T-helper 17 cell (primary cell): Measurements from ENCODE around the gene STK32B. TPM values are rescaled to one million over a fixed set of nuclear protein-coding genes. Genes with fewer than 3 reads are reported as not detected.

ENCODE experiments used
- ATAC-seq: fragments of 150-1000 bp; cut with Tn5 transposase; 2 replicates; pipeline ENCODE4 v1.10.0; 2021; ENCODE audit warnings: mild to moderate bottlenecking, moderate library complexity
- DNase-seq, 3 donors: peaks; one replicate each; pipeline versions ENCODE4 v3.0.0 to v3.0.0-alpha.2; 2020 to 2021
- H3K9me3 ChIP-seq: one replicate; pipeline ENCODE4 v1.7.0; 2013; ENCODE audit warnings: low read length, mild to moderate bottlenecking; ENCODE audit not compliant: control insufficient read depth, poor library complexity, severe bottlenecking
- H3K27ac Mint-ChIP-seq: one replicate; pipeline ENCODE4 v1.8.0; 2022; ENCODE audit warnings: mild to moderate bottlenecking, moderate library complexity, mixed read lengths
- H3K27me3 Mint-ChIP-seq: one replicate; pipeline ENCODE4 v1.8.0; 2022; ENCODE audit warnings: mixed read lengths
- H3K36me3 Mint-ChIP-seq: one replicate; pipeline ENCODE4 v1.8.0; 2022; ENCODE audit warnings: low read depth, mixed read lengths
- H3K4me1 Mint-ChIP-seq: one replicate; pipeline ENCODE4 v1.8.0; 2022; ENCODE audit warnings: mild to moderate bottlenecking, mixed read lengths
- H3K4me3 Mint-ChIP-seq: one replicate; pipeline ENCODE4 v1.8.0; 2022; ENCODE audit warnings: mild to moderate bottlenecking, moderate library complexity, mixed read lengths
- total RNA-seq, 4 donors: library from RNA in 2 of 4; stranded (reverse) in 2 of 4; gene quantifications; one replicate each; pipeline ENCODE4 v1.2.3 and lab custom pipeline; 2022 to 2026

STK32B gene
- total RNA-seq, 2 donors from 2014 or later, result 0.12 TPM; not detected in 1

DNA sequence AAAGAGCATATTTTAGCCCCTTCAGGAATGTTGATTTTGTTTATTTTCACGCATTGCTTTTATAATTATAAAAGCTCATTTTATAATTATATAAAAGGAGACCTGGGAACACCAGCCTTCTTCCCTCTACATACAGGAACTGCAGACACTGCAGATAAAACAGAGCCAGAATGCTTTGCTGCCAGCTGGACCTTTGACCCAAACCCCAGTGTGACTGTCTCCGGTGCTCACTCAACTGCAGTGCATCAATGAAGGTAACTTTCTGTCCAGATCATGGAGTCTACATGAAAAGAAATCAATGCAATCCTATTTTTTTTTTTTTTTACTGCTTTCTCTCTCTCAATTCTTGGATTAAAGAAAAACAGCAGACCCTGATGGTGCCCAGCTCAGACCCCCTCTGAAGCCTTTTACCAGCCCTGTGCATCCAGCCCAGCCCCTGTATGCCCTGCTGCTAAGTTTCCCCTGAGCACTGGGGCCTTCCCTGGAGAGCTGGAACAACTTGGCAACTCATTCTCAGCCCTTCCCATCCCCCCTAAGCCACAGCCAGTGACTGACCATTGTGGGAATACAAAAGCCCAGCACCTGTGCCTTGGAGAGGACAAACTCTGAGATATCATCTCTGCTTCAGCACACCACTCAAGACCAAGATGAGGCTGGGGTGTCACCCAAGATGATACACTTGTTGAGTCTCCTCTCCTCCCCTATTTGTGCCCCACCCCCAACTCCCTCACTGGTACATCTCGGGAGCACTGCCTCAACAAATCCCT is 475.0 kb downstream of the STK32B start:
- no peaks in the 10 kb centered on the region for H3K4me1 Mint-ChIP-seq
- no peaks in the 10 kb centered on the region for H3K27me3 Mint-ChIP-seq
- ATAC-seq (no peak), DNase-seq (no peak)
- H3K36me3 Mint-ChIP-seq, result no peaks in the 10 kb centered on the region
- H3K4me3 Mint-ChIP-seq, result no peak overlapping the region
- H3K9me3 ChIP-seq, result no peaks in the 10 kb centered on the region
- H3K27ac Mint-ChIP-seq, result no peak overlapping the region

DNA sequence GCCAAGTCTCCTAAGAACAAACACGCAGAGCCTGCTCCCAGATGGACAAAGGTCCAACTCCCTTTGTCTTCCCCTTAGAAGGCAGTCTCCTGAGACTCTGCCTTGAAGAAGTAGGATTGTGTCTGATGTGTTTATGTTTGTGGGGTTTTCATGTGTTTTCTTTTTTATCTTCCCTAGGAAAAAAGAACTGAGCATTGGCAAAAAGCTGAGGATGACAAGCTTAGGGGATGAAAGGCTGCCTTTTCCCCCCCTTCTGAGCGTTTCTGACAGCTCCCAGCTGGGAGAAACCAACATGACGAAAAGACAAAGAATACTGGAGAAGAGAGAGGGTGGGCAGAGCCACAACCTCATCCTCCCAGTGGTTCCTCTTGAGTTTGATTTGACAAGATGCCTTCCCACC is 475.9 kb downstream of the STK32B start:
- ATAC-seq (no peak), DNase-seq (no peak)
- no peaks in the 10 kb centered on the region for H3K9me3 ChIP-seq
- no peaks in the 10 kb centered on the region for H3K27me3 Mint-ChIP-seq
- H3K36me3 Mint-ChIP-seq, result no peaks in the 10 kb centered on the region
- H3K4me1 Mint-ChIP-seq, result no peaks in the 10 kb centered on the region
- H3K27ac Mint-ChIP-seq, result no peak overlapping the region
- H3K4me3 Mint-ChIP-seq, result no peak overlapping the region

GRCh38 chr4:5528031-5528436 is 476.8 kb downstream of the STK32B start:
- DNase-seq (no peak), ATAC-seq (no peak)
- H3K4me3 Mint-ChIP-seq, result no peak overlapping the region
- H3K36me3 Mint-ChIP-seq, result no peaks in the 10 kb centered on the region
- no peaks in the 10 kb centered on the region for H3K27me3 Mint-ChIP-seq
- H3K4me1 Mint-ChIP-seq, result no peaks in the 10 kb centered on the region
- H3K9me3 ChIP-seq, result no peaks in the 10 kb centered on the region
- H3K27ac Mint-ChIP-seq, result no peak overlapping the region

- ATAC-seq, result no peak
- Mint-ChIP-seq H3K27ac (no peak overlapping the region), H3K27me3 (no peaks in the 10 kb centered on the region), H3K4me1 (no peaks in the 10 kb centered on the region), H3K36me3 (peaks cover 2% of the 10 kb centered on the region), H3K4me3 (no peak overlapping the region)
- DNase-seq, result no peak
- H3K9me3 ChIP-seq, result no peaks in the 10 kb centered on the region
Measured at GRCh38 chr4:5532100-5532499, 480.8 kb downstream of the STK32B start.

GRCh38 chr4:5539584-5539983 is 488.3 kb downstream of the STK32B start:
- Mint-ChIP-seq H3K27ac (no peak overlapping the region), H3K27me3 (no peaks in the 10 kb centered on the region), H3K36me3 (peaks cover 2% of the 10 kb centered on the region), H3K4me3 (no peak overlapping the region), H3K4me1 (no peaks in the 10 kb centered on the region)
- ATAC-seq (no peak), DNase-seq (no peak)
- H3K9me3 ChIP-seq, result no peaks in the 10 kb centered on the region

- no peaks in the 10 kb centered on the region for H3K9me3 ChIP-seq
- H3K36me3 Mint-ChIP-seq, result peaks cover 2% of the 10 kb centered on the region
- H3K4me1 Mint-ChIP-seq, result no peaks in the 10 kb centered on the region
- ATAC-seq (no peak), DNase-seq (no peak)
- H3K4me3 Mint-ChIP-seq, result no peak overlapping the region
- no peak overlapping the region for H3K27ac Mint-ChIP-seq
- H3K27me3 Mint-ChIP-seq, result no peaks in the 10 kb centered on the region
Measured at GRCh38 chr4:5541169-5541568, 489.9 kb downstream of the STK32B start.

DNA sequence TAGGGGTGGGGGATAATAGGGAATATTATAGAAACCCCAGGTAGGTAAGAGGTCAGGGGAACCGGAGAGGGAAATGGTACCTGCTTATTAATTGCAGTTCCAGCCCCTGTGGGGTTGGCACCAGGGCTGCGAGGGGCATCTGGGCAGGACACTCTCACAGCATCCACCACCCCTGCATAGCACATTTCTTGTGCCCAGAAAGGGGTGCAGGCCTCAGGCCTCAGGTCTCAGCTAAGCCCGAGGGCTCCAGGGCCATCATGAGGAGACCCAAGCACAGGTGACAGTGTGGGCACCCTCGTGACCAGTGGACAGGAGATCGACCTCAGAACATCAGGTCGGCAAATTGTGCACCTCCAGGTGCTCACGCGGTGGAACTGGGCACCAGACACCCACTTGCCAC is 492.4 kb downstream of the STK32B start:
- H3K27ac Mint-ChIP-seq, result no peak overlapping the region
- H3K27me3 Mint-ChIP-seq, result no peaks in the 10 kb centered on the region
- H3K9me3 ChIP-seq, result no peaks in the 10 kb centered on the region
- DNase-seq (no peak), ATAC-seq (no peak)
- no peaks in the 10 kb centered on the region for H3K4me1 Mint-ChIP-seq
- no peak overlapping the region for H3K4me3 Mint-ChIP-seq
- peaks cover 2% of the 10 kb centered on the region for H3K36me3 Mint-ChIP-seq

DNA sequence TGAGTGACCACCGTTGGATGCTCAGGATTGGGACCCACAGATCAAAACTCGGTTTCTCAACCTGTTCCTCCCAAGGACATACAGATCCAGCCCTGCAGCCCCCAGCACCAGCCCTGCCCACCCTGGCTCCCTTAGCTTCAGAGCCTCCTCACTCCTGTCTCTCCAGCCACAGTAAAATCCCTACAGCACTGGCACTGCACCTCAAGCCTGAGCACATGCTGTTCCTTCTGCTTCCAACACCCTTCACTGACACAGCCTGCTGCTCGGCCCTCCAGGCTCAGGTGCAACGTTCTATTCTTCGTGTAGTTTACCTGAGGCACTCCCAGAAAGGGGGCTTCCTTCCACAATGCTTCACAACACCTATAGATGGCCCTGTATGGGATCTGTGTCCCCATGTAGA is 493.5 kb downstream of the STK32B start:
- no peak overlapping the region for H3K27ac Mint-ChIP-seq
- no peak overlapping the region for H3K4me3 Mint-ChIP-seq
- H3K27me3 Mint-ChIP-seq, result no peaks in the 10 kb centered on the region

GRCh38 chr4:5545271-5545670 is 494.0 kb downstream of the STK32B start:
- Mint-ChIP-seq H3K36me3 (peaks cover 2% of the 10 kb centered on the region), H3K4me1 (no peaks in the 10 kb centered on the region), H3K27me3 (no peaks in the 10 kb centered on the region), H3K4me3 (no peak overlapping the region), H3K27ac (no peak overlapping the region)
- DNase-seq (no peak), ATAC-seq (no peak)
- H3K9me3 ChIP-seq, result no peaks in the 10 kb centered on the region

More for the DNA sequence above, 493.5 kb downstream of the STK32B start:
- H3K4me1 Mint-ChIP-seq, result no peaks in the 10 kb centered on the region
- DNase-seq, result no peak
- H3K9me3 ChIP-seq, result no peaks in the 10 kb centered on the region
- ATAC-seq, result no peak
- peaks cover 2% of the 10 kb centered on the region for H3K36me3 Mint-ChIP-seq

- Mint-ChIP-seq H3K4me1 (no peaks in the 10 kb centered on the region), H3K36me3 (peaks cover 2% of the 10 kb centered on the region), H3K27ac (no peak overlapping the region), H3K4me3 (no peak overlapping the region), H3K27me3 (no peaks in the 10 kb centered on the region)
- DNase-seq, result no peak
- H3K9me3 ChIP-seq, result no peaks in the 10 kb centered on the region
- ATAC-seq, result no peak
Measured at GRCh38 chr4:5547651-5548249, 496.5 kb downstream of the STK32B start.

Other genes starting within 250 kb of the STK32B start
- not detected for gene MSX1, start 191.8 kb upstream of the STK32B start, total RNA-seq
- not detected for gene CYTL1, start 32.0 kb upstream of the STK32B start, total RNA-seq